ENCODE data around the gene MED27.

Gene MED27

DNA sequence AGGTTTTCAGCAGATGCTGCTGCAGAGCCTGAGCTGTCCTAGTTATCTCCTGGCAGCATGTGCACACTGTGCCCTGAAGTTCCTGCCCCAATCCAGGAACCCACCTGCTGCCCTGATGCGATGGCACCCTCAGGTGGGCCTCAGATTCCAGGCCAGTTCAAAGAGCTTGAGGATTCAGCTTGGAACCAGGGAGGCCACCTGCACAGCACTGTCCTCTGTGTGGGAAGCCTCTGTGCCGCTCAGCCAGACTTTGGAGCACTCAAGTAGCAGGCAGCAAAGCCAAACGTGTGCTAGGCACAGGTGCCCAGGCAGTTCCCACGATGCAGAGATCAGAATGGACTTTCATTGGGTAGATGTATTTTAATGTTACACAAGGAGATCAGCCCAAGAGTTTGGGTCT is 207.0 kb downstream of the MED27 start:
- no peaks in the 10 kb centered on the region for H3K27me3 ChIP-seq (ENCODE audit: control insufficient read depth, insufficient read depth, low read length)
- WGBS (ENCODE audit: insufficient coverage, insufficient read length) = no CpG with 5 or more reads among the region's 4 CpGs
- peaks cover 4% of the 10 kb centered on the region for H3K4me1 ChIP-seq (ENCODE audit: control insufficient read depth, insufficient read depth, low read length)
- no peaks in the 10 kb centered on the region for H3K36me3 ChIP-seq (ENCODE audit: control insufficient read depth, insufficient read depth, low read length)
- H3K9me3 ChIP-seq (ENCODE audit: control insufficient read depth, insufficient read depth, low read length) = no peaks in the 10 kb centered on the region
- H3K27ac ChIP-seq (ENCODE audit: low read length) = no peak overlapping the region
- no peak overlapping the region for H3K4me3 ChIP-seq (ENCODE audit: low read length)
- no peak for DNase-seq (ENCODE audit: low read depth, low spot score)

GRCh38 chr9:131872006-131872405 is 207.7 kb downstream of the MED27 start:
- no CpG with 5 or more reads among the region's 15 CpGs for WGBS (ENCODE audit: insufficient coverage, insufficient read length)
- Histone ChIP-seq H3K27ac (ENCODE audit: low read length) (no peak overlapping the region), H3K36me3 (ENCODE audit: control insufficient read depth, insufficient read depth, low read length) (no peaks in the 10 kb centered on the region), H3K9me3 (ENCODE audit: control insufficient read depth, insufficient read depth, low read length) (no peaks in the 10 kb centered on the region), H3K4me3 (ENCODE audit: low read length) (no peak overlapping the region), H3K4me1 (ENCODE audit: control insufficient read depth, insufficient read depth, low read length) (peaks cover 4% of the 10 kb centered on the region), H3K27me3 (ENCODE audit: control insufficient read depth, insufficient read depth, low read length) (no peaks in the 10 kb centered on the region)
- no peak for DNase-seq (ENCODE audit: low read depth, low spot score)

DNA sequence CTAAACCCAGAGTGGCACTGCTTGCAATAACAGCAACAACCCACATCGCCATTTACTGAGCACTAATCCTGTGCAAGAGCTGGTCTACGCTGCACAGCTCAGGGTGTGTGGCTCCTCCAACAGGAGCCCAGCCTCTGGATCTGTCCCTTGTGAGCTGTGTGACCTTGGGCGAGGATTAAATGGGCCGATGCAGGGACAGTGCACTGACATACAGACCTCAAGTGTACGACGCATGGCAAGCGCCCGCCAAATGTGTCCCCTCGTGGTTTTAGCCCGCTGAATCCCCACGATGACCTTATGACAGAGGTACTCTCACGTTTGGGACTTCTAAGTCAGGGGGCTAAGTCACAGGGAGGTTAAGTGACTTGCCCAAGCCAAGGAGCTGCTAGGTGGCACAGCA is 209.5 kb downstream of the MED27 start:
- no peaks in the 10 kb centered on the region for H3K27me3 ChIP-seq (ENCODE audit: control insufficient read depth, insufficient read depth, low read length)
- no peak for DNase-seq (ENCODE audit: low read depth, low spot score)
- H3K4me1 ChIP-seq (ENCODE audit: control insufficient read depth, insufficient read depth, low read length) = peaks cover 4% of the 10 kb centered on the region
- no CpG with 5 or more reads among the region's 12 CpGs for WGBS (ENCODE audit: insufficient coverage, insufficient read length)
- H3K4me3 ChIP-seq (ENCODE audit: low read length) = no peak overlapping the region
- no peak overlapping the region for H3K27ac ChIP-seq (ENCODE audit: low read length)
- H3K36me3 ChIP-seq (ENCODE audit: control insufficient read depth, insufficient read depth, low read length) = no peaks in the 10 kb centered on the region
- no peaks in the 10 kb centered on the region for H3K9me3 ChIP-seq (ENCODE audit: control insufficient read depth, insufficient read depth, low read length)

DNA sequence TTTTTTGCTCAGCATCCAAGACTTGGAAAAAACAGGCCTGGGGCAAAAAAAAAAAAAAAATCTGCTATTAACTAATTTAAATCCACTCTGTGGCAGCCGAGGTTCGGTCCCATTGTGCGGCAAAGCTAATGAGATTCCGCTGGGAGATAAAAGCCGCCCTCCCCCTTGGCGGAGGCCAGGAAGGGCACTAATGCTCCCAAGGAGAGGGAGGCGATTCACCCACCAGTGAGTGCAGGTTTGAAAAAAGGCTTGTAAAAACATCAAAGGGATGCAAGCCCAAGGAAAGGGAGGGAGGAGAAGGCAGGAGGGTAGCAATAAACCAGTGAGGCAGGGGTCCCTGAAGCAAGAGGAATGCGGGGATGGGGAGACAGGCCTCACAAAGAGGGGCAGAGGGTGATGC is 210.3 kb downstream of the MED27 start:
- H3K27ac ChIP-seq (ENCODE audit: low read length) = no peak overlapping the region
- no peak for DNase-seq (ENCODE audit: low read depth, low spot score)
- H3K4me3 ChIP-seq (ENCODE audit: low read length) = no peak overlapping the region
- peaks cover 4% of the 10 kb centered on the region for H3K4me1 ChIP-seq (ENCODE audit: control insufficient read depth, insufficient read depth, low read length)
- H3K9me3 ChIP-seq (ENCODE audit: control insufficient read depth, insufficient read depth, low read length) = no peaks in the 10 kb centered on the region
- no peaks in the 10 kb centered on the region for H3K27me3 ChIP-seq (ENCODE audit: control insufficient read depth, insufficient read depth, low read length)
- no CpG with 5 or more reads among the region's 8 CpGs for WGBS (ENCODE audit: insufficient coverage, insufficient read length)
- H3K36me3 ChIP-seq (ENCODE audit: control insufficient read depth, insufficient read depth, low read length) = no peaks in the 10 kb centered on the region

- no CpG with 5 or more reads among the region's 10 CpGs for WGBS (ENCODE audit: insufficient coverage, insufficient read length)
- no peak overlapping the region for H3K27ac ChIP-seq (ENCODE audit: low read length)
- DNase-seq (ENCODE audit: low read depth, low spot score) = no peak
Measured at GRCh38 chr9:131868766-131869165, 210.9 kb downstream of the MED27 start.

DNA sequence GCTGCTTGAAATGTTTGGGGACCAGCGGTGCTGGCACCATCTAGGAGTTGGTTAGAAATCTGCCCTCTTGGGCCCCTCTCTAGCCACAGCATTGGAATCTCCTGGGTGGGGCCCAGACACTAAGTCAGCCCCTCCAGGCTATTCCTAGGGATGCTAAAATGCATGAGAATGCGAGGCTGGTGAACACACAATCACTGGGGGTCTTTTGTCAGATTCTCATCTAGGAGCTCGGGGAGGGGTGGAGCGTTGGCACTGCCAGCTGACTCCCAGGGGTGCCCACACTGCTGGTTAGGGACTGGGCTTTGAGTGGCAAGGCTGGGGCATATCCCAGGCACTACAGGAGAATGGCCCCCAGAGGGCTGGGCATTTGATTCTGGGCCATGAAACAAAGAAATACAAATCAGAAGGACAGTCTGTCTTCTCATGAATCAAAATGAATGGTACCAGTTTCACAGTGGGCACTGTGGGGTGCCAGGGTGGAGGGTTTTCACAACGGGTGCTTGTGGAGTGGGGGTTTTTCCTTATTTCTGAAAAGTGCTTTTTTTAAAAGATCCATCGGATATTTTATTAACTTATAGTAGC is 212.0 kb downstream of the MED27 start:
- WGBS (ENCODE audit: insufficient coverage, insufficient read length) = no CpG with 5 or more reads among the region's 6 CpGs
- Histone ChIP-seq H3K4me3 (ENCODE audit: low read length) (no peak overlapping the region), H3K27ac (ENCODE audit: low read length) (no peak overlapping the region), H3K36me3 (ENCODE audit: control insufficient read depth, insufficient read depth, low read length) (no peaks in the 10 kb centered on the region), H3K4me1 (ENCODE audit: control insufficient read depth, insufficient read depth, low read length) (peaks cover 4% of the 10 kb centered on the region), H3K9me3 (ENCODE audit: control insufficient read depth, insufficient read depth, low read length) (no peaks in the 10 kb centered on the region), H3K27me3 (ENCODE audit: control insufficient read depth, insufficient read depth, low read length) (no peaks in the 10 kb centered on the region)
- DNase-seq (ENCODE audit: low read depth, low spot score) = no peak

More at GRCh38 chr9:131868766-131869165, 210.9 kb downstream of the MED27 start:
- no peaks in the 10 kb centered on the region for H3K27me3 ChIP-seq (ENCODE audit: control insufficient read depth, insufficient read depth, low read length)
- H3K4me1 ChIP-seq (ENCODE audit: control insufficient read depth, insufficient read depth, low read length) = peaks cover 4% of the 10 kb centered on the region
- no peaks in the 10 kb centered on the region for H3K36me3 ChIP-seq (ENCODE audit: control insufficient read depth, insufficient read depth, low read length)
- no peaks in the 10 kb centered on the region for H3K9me3 ChIP-seq (ENCODE audit: control insufficient read depth, insufficient read depth, low read length)
- no peak overlapping the region for H3K4me3 ChIP-seq (ENCODE audit: low read length)

DNA sequence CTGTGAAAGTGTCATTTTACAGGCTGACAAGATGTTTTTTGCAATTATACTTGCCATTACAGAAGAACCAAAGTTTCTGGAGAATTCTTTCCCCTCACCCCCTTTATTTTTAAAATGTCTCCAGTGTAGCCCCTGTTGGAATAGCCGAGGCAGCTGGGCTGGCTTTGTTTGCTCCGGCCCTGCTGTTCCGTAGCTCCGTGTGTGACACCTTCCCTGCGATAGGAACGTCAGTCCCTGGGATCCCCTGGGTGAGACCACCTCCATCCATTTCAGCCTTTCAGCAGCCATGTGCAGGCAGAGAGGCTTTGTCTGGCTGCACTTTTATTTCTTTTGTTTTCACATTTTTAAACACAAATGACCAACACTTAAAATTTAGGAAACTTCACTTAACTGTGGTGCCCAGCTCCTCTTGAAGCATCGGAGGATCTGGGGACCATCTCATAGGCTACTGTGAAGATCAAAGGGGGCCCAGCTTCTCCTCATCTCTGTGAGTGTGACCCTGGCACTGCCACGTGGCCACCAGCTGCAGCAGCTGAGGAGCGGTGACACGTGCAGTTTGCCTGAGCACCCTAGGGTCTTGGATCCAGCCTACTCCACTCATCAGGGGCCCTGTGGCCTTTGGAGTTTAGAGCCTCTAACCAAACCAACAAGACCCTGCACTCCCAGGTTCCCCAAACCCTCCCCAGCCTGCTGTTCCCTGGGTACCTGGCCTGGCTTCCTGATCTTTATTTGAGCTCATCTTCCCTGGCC is 214.0 kb downstream of the MED27 start:
- H3K27ac ChIP-seq (ENCODE audit: low read length) = no peak overlapping the region
- H3K9me3 ChIP-seq (ENCODE audit: control insufficient read depth, insufficient read depth, low read length) = no peaks in the 10 kb centered on the region
- no CpG with 5 or more reads among the region's 10 CpGs for WGBS (ENCODE audit: insufficient coverage, insufficient read length)
- peaks cover 4% of the 10 kb centered on the region; the same call in 1 of the 2 replicates for H3K36me3 ChIP-seq (ENCODE audit: control insufficient read depth, insufficient read depth, low read length)
- DNase-seq (ENCODE audit: low read depth, low spot score) = no peak
- peaks cover 4% of the 10 kb centered on the region for H3K4me1 ChIP-seq (ENCODE audit: control insufficient read depth, insufficient read depth, low read length)
- no peaks in the 10 kb centered on the region for H3K27me3 ChIP-seq (ENCODE audit: control insufficient read depth, insufficient read depth, low read length)
- H3K4me3 ChIP-seq (ENCODE audit: low read length) = no peak overlapping the region

- Histone ChIP-seq H3K4me3 (ENCODE audit: low read length) (no peak overlapping the region), H3K4me1 (ENCODE audit: control insufficient read depth, insufficient read depth, low read length) (peaks cover 1% of the 10 kb centered on the region; the same call in 1 of the 2 replicates), H3K27ac (ENCODE audit: low read length) (no peak overlapping the region), H3K9me3 (ENCODE audit: control insufficient read depth, insufficient read depth, low read length) (no peaks in the 10 kb centered on the region), H3K36me3 (ENCODE audit: control insufficient read depth, insufficient read depth, low read length) (peaks cover 4% of the 10 kb centered on the region; the same call in 1 of the 2 replicates), H3K27me3 (ENCODE audit: control insufficient read depth, insufficient read depth, low read length) (no peaks in the 10 kb centered on the region)
- DNase-seq (ENCODE audit: low read depth, low spot score) = no peak
- no CpG with 5 or more reads among the region's 14 CpGs for WGBS (ENCODE audit: insufficient coverage, insufficient read length)
Measured at GRCh38 chr9:131864531-131864930, 215.1 kb downstream of the MED27 start.

GRCh38 chr9:131863306-131863896 is 216.3 kb downstream of the MED27 start:
- Histone ChIP-seq H3K36me3 (ENCODE audit: control insufficient read depth, insufficient read depth, low read length) (peaks cover 4% of the 10 kb centered on the region; the same call in 1 of the 2 replicates), H3K4me1 (ENCODE audit: control insufficient read depth, insufficient read depth, low read length) (no peaks in the 10 kb centered on the region), H3K27me3 (ENCODE audit: control insufficient read depth, insufficient read depth, low read length) (no peaks in the 10 kb centered on the region), H3K9me3 (ENCODE audit: control insufficient read depth, insufficient read depth, low read length) (no peaks in the 10 kb centered on the region), H3K27ac (ENCODE audit: low read length) (no peak overlapping the region), H3K4me3 (ENCODE audit: low read length) (no peak overlapping the region)
- no CpG with 5 or more reads among the region's 16 CpGs for WGBS (ENCODE audit: insufficient coverage, insufficient read length)
- DNase-seq (ENCODE audit: low read depth, low spot score) = no peak

- no peak for DNase-seq (ENCODE audit: low read depth, low spot score)
- Histone ChIP-seq H3K27me3 (ENCODE audit: control insufficient read depth, insufficient read depth, low read length) (no peaks in the 10 kb centered on the region), H3K9me3 (ENCODE audit: control insufficient read depth, insufficient read depth, low read length) (no peaks in the 10 kb centered on the region), H3K4me1 (ENCODE audit: control insufficient read depth, insufficient read depth, low read length) (no peaks in the 10 kb centered on the region), H3K27ac (ENCODE audit: low read length) (no peak overlapping the region), H3K4me3 (ENCODE audit: low read length) (no peak overlapping the region), H3K36me3 (ENCODE audit: control insufficient read depth, insufficient read depth, low read length) (peaks cover 4% of the 10 kb centered on the region; the same call in 1 of the 2 replicates)
- WGBS (ENCODE audit: insufficient coverage, insufficient read length) = no CpG with 5 or more reads among the region's 18 CpGs
Measured at GRCh38 chr9:131862261-131862660, 217.4 kb downstream of the MED27 start.
